HCT116 (cell line): ENCODE data around the gene KTN1. TPM values are rescaled to one million over a fixed set of nuclear protein-coding genes. Genes with fewer than 3 reads are reported as not detected.

Experiments
- ATAC-seq: fragments of 200-7000 bp; cut with Tn5 transposase; 2 replicates; pipeline ENCODE4 v1.9.1; 2020; ENCODE audit warnings: mild to moderate bottlenecking, moderate library complexity
- BruUV-seq: library from RNA; stranded (reverse); fragments of 400-500 nt; replicated peaks from 2 replicates; lab custom pipeline; 2021; lab: Mats Ljungman, UMichigan
- CTCF ChIA-PET: fragments of 300-600 bp; sonication (Branson Sonifier 250); formaldehyde crosslinking; loops from one replicate; lab custom pipeline; 2021; ENCODE audit warnings: antibody characterized with exemption; lab: Charles Lee
- POLR2A ChIA-PET: fragments of 300-600, 350-600 bp; sonication (Branson Sonifier 250); formaldehyde crosslinking; loops from one replicate; lab custom pipeline; 2021; ENCODE audit warnings: antibody characterized with exemption; lab: Charles Lee
- RAD21 ChIA-PET, 2 experiments: fragments of 300-600 bp; sonication (Branson Sonifier 250); formaldehyde crosslinking; loops; one replicate each; lab custom pipeline; 2023; ENCODE audit warnings: low total read pairs in 2 of 2; ENCODE audit not compliant: uncharacterized antibody in 2 of 2, unreplicated experiment in 2 of 2, low non-redundant PET in 1 of 2; lab: Charles Lee
- DNase-seq: peaks from one replicate; pipeline ENCODE4 v3.0.0-alpha.2; 2010; ENCODE audit warnings: low read depth, low spot score
- H2AFZ ChIP-seq: fragments of 200-600 bp; shearing (Covaris generic), sonication (generic); 2 replicates; pipeline ENCODE4 v1.6.1; 2017; ENCODE audit warnings: low read depth, mixed run types, mixed read lengths, antibody characterized with exemption, low read length; ENCODE audit not compliant: poor library complexity, severe bottlenecking
- H3K27ac ChIP-seq: 2 replicates; pipeline ENCODE4 v1.5.1; 2012; ENCODE audit warnings: low read depth, low read length
- H3K27me3 ChIP-seq: fragments of 200-600 bp; sonication (generic); 2 replicates; pipeline ENCODE4 v1.6.1; 2016; ENCODE audit warnings: mixed run types, low read length, mixed read lengths; ENCODE audit not compliant: insufficient read depth
- H3K36me3 ChIP-seq, 2 experiments: fragments of 200-500 bp in 1 of 2; fragments of 200-600 bp in 1 of 2; sonication (Bioruptor generic) in 1 of 2; sonication (generic) in 1 of 2; 2 replicates each; pipeline versions ENCODE4 v1.5.1 to v1.6.1; 2014 to 2016; ENCODE audit warnings: low read length in 2 of 2, inconsistent platforms in 1 of 2, mixed read lengths in 1 of 2, mixed run types in 1 of 2; ENCODE audit not compliant: insufficient read depth in 2 of 2, control insufficient read depth in 1 of 2
- H3K4me1 ChIP-seq, 2 experiments: fragments of 200-600 bp in 1 of 2; sonication (generic) in 1 of 2; 2 replicates each; pipeline versions ENCODE4 v1.5.1 to v1.6.1; 2012 to 2017; ENCODE audit warnings: low read length in 2 of 2, inconsistent platforms in 1 of 2, mild to moderate bottlenecking in 1 of 2, mixed read lengths in 1 of 2, mixed run types in 1 of 2, moderate library complexity in 1 of 2; ENCODE audit not compliant: insufficient read depth in 2 of 2, control insufficient read depth in 1 of 2
- H3K4me2 ChIP-seq: fragments of 200-600 bp; sonication (generic); 2 replicates; pipeline ENCODE4 v1.6.1; 2017; ENCODE audit warnings: mixed run types, low read length, mixed read lengths
- H3K4me3 ChIP-seq, 2 experiments: fragments of 200-600 bp in 1 of 2; sonication (generic) in 1 of 2; replicated peaks in 1 of 2; 2 replicates each; pipeline ENCODE4 v1.5.1; 2011 to 2016; ENCODE audit warnings: low read length in 2 of 2, control low read depth in 1 of 2, low read depth in 1 of 2, mild to moderate bottlenecking in 1 of 2, mixed read lengths in 1 of 2, mixed run types in 1 of 2
- H3K79me2 ChIP-seq: fragments of 200-600 bp; sonication (generic); 2 replicates; pipeline ENCODE4 v1.6.1; 2017; ENCODE audit warnings: mild to moderate bottlenecking, mixed run types, low read length, moderate library complexity, mixed read lengths; ENCODE audit not compliant: insufficient read depth
- H3K9ac ChIP-seq: fragments of 200-600 bp; sonication (generic); 2 replicates; pipeline ENCODE4 v1.6.1; 2016; ENCODE audit warnings: low read length, mixed read lengths
- H3K9me2 ChIP-seq: fragments of 200-600 bp; sonication (generic), shearing (Covaris generic); 2 replicates; pipeline ENCODE4 v1.6.1; 2017; ENCODE audit warnings: mixed run types, mild to moderate bottlenecking, moderate library complexity; ENCODE audit not compliant: insufficient read depth
- H3K9me3 ChIP-seq, 2 experiments: fragments of 200-500 bp in 1 of 2; fragments of 200-600 bp in 1 of 2; sonication (Bioruptor generic) in 1 of 2; sonication (generic) in 1 of 2; 2 replicates each; pipeline ENCODE4 v1.6.1; 2014 to 2017; ENCODE audit warnings: low read length in 2 of 2, mixed read lengths in 2 of 2, inconsistent platforms in 1 of 2, low read depth in 1 of 2, mild to moderate bottlenecking in 1 of 2, mixed run types in 1 of 2, moderate library complexity in 1 of 2; ENCODE audit not compliant: control insufficient read depth in 1 of 2, insufficient read depth in 1 of 2
- H4K20me1 ChIP-seq: fragments of 200-600 bp; sonication (generic), shearing (Covaris generic); 2 replicates; pipeline ENCODE4 v1.6.1; 2017; ENCODE audit warnings: mixed run types, mild to moderate bottlenecking, moderate library complexity; ENCODE audit not compliant: insufficient read depth
- CEBPB ChIP-seq: IDR thresholded peaks from 2 replicates; pipeline ENCODE4 v1.6.1; 2012; ENCODE audit warnings: low read depth
- EGR1 ChIP-seq: IDR thresholded peaks from 2 replicates; pipeline ENCODE4 v1.6.1; 2012; ENCODE audit warnings: low read depth
- EZH2phosphoT487 ChIP-seq: fragments of 200-600 bp; IDR thresholded peaks from 2 replicates; pipeline ENCODE4 v1.6.1; 2018; ENCODE audit warnings: antibody characterized with exemption, borderline replicate concordance
- FOSL1 ChIP-seq: IDR thresholded peaks from 2 replicates; pipeline ENCODE4 v1.6.1; 2012; ENCODE audit warnings: low read depth
- JUND ChIP-seq: IDR thresholded peaks from 2 replicates; pipeline ENCODE4 v1.6.1; 2012
- POLR2A ChIP-seq: IDR thresholded peaks from 2 replicates; pipeline ENCODE4 v1.7.0; 2011; ENCODE audit warnings: borderline replicate concordance; ENCODE audit not compliant: insufficient read depth, insufficient read length; ENCODE audit errors: extremely low read depth
- RAD21 ChIP-seq: IDR thresholded peaks from 2 replicates; pipeline ENCODE4 v1.6.1; 2012; ENCODE audit warnings: low read depth, mild to moderate bottlenecking
- SIN3A ChIP-seq: IDR thresholded peaks from 2 replicates; pipeline ENCODE4 v1.6.1; 2012; ENCODE audit warnings: low read depth
- SP1 ChIP-seq: IDR thresholded peaks from 2 replicates; pipeline ENCODE4 v1.6.1; 2012; ENCODE audit warnings: low read depth
- SRF ChIP-seq: IDR thresholded peaks from 2 replicates; pipeline ENCODE4 v1.6.1; 2012; ENCODE audit warnings: low read depth
- ZBTB33 ChIP-seq: IDR thresholded peaks from 2 replicates; pipeline ENCODE4 v1.6.1; 2011; ENCODE audit warnings: mild to moderate bottlenecking, low read length, moderate library complexity; ENCODE audit not compliant: insufficient replicate concordance; ENCODE audit errors: extremely low read depth
- ZFX ChIP-seq: fragments of 450-650 bp; IDR thresholded peaks from 2 replicates; pipeline ENCODE4 v1.6.1; 2017
- ZNF274 ChIP-seq: fragments of 200-500 bp; sonication (Bioruptor generic); IDR thresholded peaks from 2 replicates; pipeline ENCODE4 v1.6.1; 2014; ENCODE audit warnings: mild to moderate bottlenecking, low read depth, low read length, inconsistent platforms
- intact Hi-C: fragments of 100-400 bp; cut with micrococcal nuclease; formaldehyde crosslinking; loops from 2 replicates; pipeline ENCODE4 v1.10.0; 2022
- total RNA-seq: library from RNA; stranded (reverse); gene quantifications from one replicate; pipeline ENCODE4 v1.2.1, GENCODE V29; 2021; ENCODE audit not compliant: unreplicated experiment
- TF ChIP-seq, protein P1 (sequence below): IDR thresholded peaks from 2 replicates; pipeline ENCODE4 v1.6.1; 2012

KTN1 gene
- total RNA-seq, 1 experiment from 2014 or later: 105 TPM

DNA sequence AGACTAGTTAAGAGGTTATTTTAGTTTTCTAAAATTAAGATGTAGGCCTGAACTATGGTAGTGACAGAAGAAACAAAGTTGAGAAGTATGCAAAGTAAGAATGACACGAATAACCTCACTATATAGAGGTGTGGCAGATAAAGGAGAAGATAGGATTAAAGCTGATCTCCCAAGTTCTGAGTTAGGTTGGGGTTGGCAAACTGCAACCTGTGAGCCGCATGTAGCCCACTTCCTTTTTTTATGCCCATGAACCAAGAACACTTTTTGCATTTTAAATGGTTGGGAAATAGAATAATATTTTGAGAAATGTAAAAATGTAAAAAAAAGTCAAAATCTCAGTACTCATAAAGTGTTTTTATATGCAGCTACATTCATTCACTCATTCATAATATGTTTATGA is 34.3 kb downstream of the KTN1 start (continued):
- TF ChIP-seq ZBTB33 (no peak), EZH2phosphoT487 (no peak), EGR1 (no peak), POLR2A (no peak), ZNF274 (no peak), FOSL1 (no peak), ZFX (no peak), SRF (no peak), CEBPB (no peak), SIN3A (no peak), JUND (no peak), RAD21 (no peak)
- TF ChIP-seq, protein P1, sequence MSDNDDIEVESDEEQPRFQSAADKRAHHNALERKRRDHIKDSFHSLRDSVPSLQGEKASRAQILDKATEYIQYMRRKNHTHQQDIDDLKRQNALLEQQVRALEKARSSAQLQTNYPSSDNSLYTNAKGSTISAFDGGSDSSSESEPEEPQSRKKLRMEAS: no peak

DNA sequence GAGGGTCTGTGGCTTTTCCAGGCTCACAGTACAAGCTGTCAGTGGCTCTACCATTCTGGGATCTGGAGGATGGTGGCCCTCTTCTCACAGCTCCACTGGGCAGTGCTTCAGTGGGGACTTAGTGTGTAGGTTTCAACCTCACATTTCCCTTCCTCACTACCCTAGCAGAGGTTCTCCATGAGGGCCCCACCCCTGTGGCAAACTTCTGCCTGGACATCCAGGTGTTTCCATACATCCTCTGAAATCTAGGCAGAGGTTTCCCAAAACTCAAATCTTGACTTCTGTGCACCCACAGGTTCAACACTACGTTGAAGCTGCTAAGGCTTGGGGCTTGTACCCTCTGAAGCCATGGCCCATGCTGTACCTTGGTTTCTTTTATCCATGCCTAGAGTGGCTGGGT is 40.3 kb downstream of the KTN1 start:
- intact Hi-C loops: no loop called here

More for the DNA sequence above, 40.3 kb downstream of the KTN1 start:
- CTCF ChIA-PET: no interaction called here
- H3K27me3 ChIP-seq: no peaks in the 10 kb centered on the region
- no peak for TF ChIP-seq POLR2A
- no peak for TF ChIP-seq SP1
- TF ChIP-seq, all 23 proteins: peak for 0
- Histone ChIP-seq H3K9me3 (peaks cover 0 to 7% of the 10 kb centered on the region in 2 experiments; a peak in 1 of 4 replicates), H2AFZ (no peak overlapping the region), H3K27ac (no peak overlapping the region), H3K9ac (no peak overlapping the region), H3K4me2 (no peak overlapping the region), H3K4me1 (no peaks in the 10 kb centered on the region), H4K20me1 (peaks cover 2% of the 10 kb centered on the region; the same call in 1 of the 2 replicates), H3K4me3 (no peak overlapping the region), H3K9me2 (no peaks in the 10 kb centered on the region), H3K79me2 (peaks cover 30% of the 10 kb centered on the region), H3K36me3 (peaks cover 44 to 62% of the 10 kb centered on the region in 2 experiments)
- DNase-seq: no peak
- no peak for ATAC-seq
- RAD21 ChIA-PET: no interaction called here
- POLR2A ChIA-PET: no interaction called here
- no TSS peak for BruUV-seq
